ENCODE data around the gene NFATC2.

GRCh38 chr20:51588762-51589161 is 46.2 kb upstream of the NFATC2 start:
- TF ChIP-seq CTCF (IDR thresholded peaks at IDR 0.05): no peak
- no peak for TF ChIP-seq POLR2A (IDR thresholded peaks at IDR 0.05; ENCODE audit: low read depth)
- TF ChIP-seq EP300 (IDR thresholded peaks at IDR 0.05): no peak

Data from esophagus muscularis mucosa (tissue), 4 donors.